Stimulated activated CD8-positive, alpha-beta memory T cell treated with anti-CD3 and anti-CD28 coated beads, Interleukin-7, amount 100 ng/mL, for 1 hour (primary cell): Measurements from ENCODE around the gene SGMS1.

Experiments
- DNase-seq, 2 donors: peaks; one replicate each; pipeline ENCODE4 v3.0.0-alpha.2; 2020; ENCODE audit warnings: low read depth in 2 of 2

Gene SGMS1

GRCh38 chr10:50400694-50401093, 223.1 kb downstream of the SGMS1 start:
- DNase-seq, result no peak

GRCh38 chr10:50398823-50399222, 224.9 kb downstream of the SGMS1 start:
- DNase-seq, result no peak

GRCh38 chr10:50398381-50398780, 225.4 kb downstream of the SGMS1 start:
- no peak for DNase-seq

- DNase-seq, result no peak
Measured at GRCh38 chr10:50397312-50398140, 226.2 kb downstream of the SGMS1 start.

- no peak for DNase-seq
Measured at GRCh38 chr10:50396491-50397311, 227.1 kb downstream of the SGMS1 start.

GRCh38 chr10:50395851-50396250, 227.9 kb downstream of the SGMS1 start:
- DNase-seq, result no peak

GRCh38 chr10:50395271-50395670, 228.5 kb downstream of the SGMS1 start:
- DNase-seq, result no peak

- DNase-seq, result no peak
Measured at GRCh38 chr10:50394832-50395231, 228.9 kb downstream of the SGMS1 start.

- DNase-seq, result no peak
Measured at GRCh38 chr10:50393784-50394467, 229.8 kb downstream of the SGMS1 start.

- DNase-seq, result no peak
Measured at GRCh38 chr10:50392966-50393718, 230.6 kb downstream of the SGMS1 start.

GRCh38 chr10:50392426-50392825, 231.3 kb downstream of the SGMS1 start:
- DNase-seq, result no peak

- no peak for DNase-seq
Measured at GRCh38 chr10:50390302-50390701, 233.5 kb downstream of the SGMS1 start.

GRCh38 chr10:50388181-50388580, 235.6 kb downstream of the SGMS1 start:
- DNase-seq, result no peak

- DNase-seq, result no peak
Measured at GRCh38 chr10:50387732-50388073, 236.1 kb downstream of the SGMS1 start.

- DNase-seq, result no peak
Measured at GRCh38 chr10:50387007-50387731, 236.6 kb downstream of the SGMS1 start.

- DNase-seq, result no peak
Measured at GRCh38 chr10:50385624-50386023, 238.1 kb downstream of the SGMS1 start.

GRCh38 chr10:50384898-50385297, 238.9 kb downstream of the SGMS1 start:
- no peak for DNase-seq

- DNase-seq, result no peak
Measured at GRCh38 chr10:50384238-50384637, 239.5 kb downstream of the SGMS1 start.

- no peak for DNase-seq
Measured at GRCh38 chr10:50382576-50383023, 241.2 kb downstream of the SGMS1 start.

GRCh38 chr10:50381642-50382041, 242.1 kb downstream of the SGMS1 start:
- no peak for DNase-seq

GRCh38 chr10:50379616-50380015, 244.1 kb downstream of the SGMS1 start:
- no peak for DNase-seq
